Left ventricle myocardium inferior (tissue), 1 donor: ENCODE measurements around the gene INSYN1. TPM values are rescaled to one million over a fixed set of nuclear protein-coding genes. Genes with fewer than 3 reads are reported as not detected.

Source experiments
- DNase-seq: peaks from one replicate; pipeline ENCODE4 v3.0.0-alpha.2; 2020
- H3K27ac ChIP-seq: fragments of 200-600 bp; replicated peaks from 2 replicates; pipeline ENCODE4 v1.8.0; 2021
- H3K27me3 ChIP-seq: fragments of 200-600 bp; 2 replicates; pipeline ENCODE4 v1.8.0; 2021; ENCODE audit warnings: low read depth
- H3K36me3 ChIP-seq: fragments of 200-600 bp; 2 replicates; pipeline ENCODE4 v1.8.0; 2021
- H3K4me1 ChIP-seq: fragments of 200-600 bp; 2 replicates; pipeline ENCODE4 v1.8.0; 2021
- H3K4me3 ChIP-seq: fragments of 200-600 bp; 2 replicates; pipeline ENCODE4 v1.8.0; 2021; ENCODE audit warnings: mild to moderate bottlenecking, moderate library complexity
- H3K9me3 ChIP-seq: fragments of 200-600 bp; replicated peaks from 2 replicates; pipeline ENCODE4 v1.8.0; 2021
- CTCF ChIP-seq: fragments of 200-600 bp; IDR thresholded peaks from 2 replicates; pipeline ENCODE4 v1.8.0; 2021; ENCODE audit warnings: antibody characterized with exemption, mild to moderate bottlenecking, borderline replicate concordance
- intact Hi-C: fragments of 100-400 bp; cut with micrococcal nuclease; formaldehyde crosslinking; loops from one replicate; pipeline ENCODE4 v1.11.0; 2022
- total RNA-seq: library from RNA; stranded (reverse); fragmentation: NEBNext Ultra II Directional; extraction: Animal tissue kit (Norgen Biotek cat#: 25700); gene quantifications from one replicate; pipeline ENCODE4 v1.2.1, GENCODE V29; 2021
- donor health status: DM: no; HTN: yes; CAD: no; lungs with severe emphysema.

The INSYN1 gene
- total RNA-seq, 1 donor from 2014 or later: 121 TPM

GRCh38 chr15:73714695-73715301 lies 38.4 kb downstream of the INSYN1 start:
- intact Hi-C loops: no loop called here
- no peak for TF ChIP-seq CTCF
- Histone ChIP-seq H3K4me3 (no peak overlapping the region), H3K36me3 (peaks cover 21% of the 10 kb centered on the region), H3K4me1 (peaks cover 30% of the 10 kb centered on the region), H3K9me3 (no peaks in the 10 kb centered on the region), H3K27me3 (no peaks in the 10 kb centered on the region), H3K27ac (peak overlapping the region; percentile 83)
- DNase-seq: no peak

GRCh38 chr15:73712107-73712506 lies 41.0 kb downstream of the INSYN1 start:
- intact Hi-C loops: no loop called here
- TF ChIP-seq CTCF: peak; percentile 29
- Histone ChIP-seq H3K4me3 (no peak overlapping the region), H3K9me3 (no peaks in the 10 kb centered on the region), H3K36me3 (peaks cover 36% of the 10 kb centered on the region), H3K4me1 (peaks cover 26% of the 10 kb centered on the region), H3K27me3 (no peaks in the 10 kb centered on the region), H3K27ac (no peak overlapping the region)
- DNase-seq: no peak

GRCh38 chr15:73711526-73711925 lies 41.6 kb downstream of the INSYN1 start:
- intact Hi-C loops: no loop called here
- no peak overlapping the region for H3K27ac ChIP-seq
- no peak for DNase-seq
- no peak for TF ChIP-seq CTCF
- H3K9me3 ChIP-seq: no peaks in the 10 kb centered on the region
- H3K27me3 ChIP-seq: no peaks in the 10 kb centered on the region
- H3K4me1 ChIP-seq: peaks cover 22% of the 10 kb centered on the region
- no peak overlapping the region for H3K4me3 ChIP-seq
- H3K36me3 ChIP-seq: peaks cover 40% of the 10 kb centered on the region

- Histone ChIP-seq H3K27ac (no peak overlapping the region), H3K36me3 (peaks cover 51% of the 10 kb centered on the region), H3K27me3 (no peaks in the 10 kb centered on the region), H3K4me1 (peaks cover 13% of the 10 kb centered on the region), H3K4me3 (no peak overlapping the region), H3K9me3 (no peaks in the 10 kb centered on the region)
- no peak for TF ChIP-seq CTCF
- no peak for DNase-seq
- intact Hi-C loops: no loop called here
These were observed 42.8 kb downstream of the INSYN1 start for GRCh38 chr15:73710321-73710720.

GRCh38 chr15:73709686-73710085 lies 43.5 kb downstream of the INSYN1 start:
- DNase-seq: no peak
- Histone ChIP-seq H3K27ac (no peak overlapping the region), H3K27me3 (no peaks in the 10 kb centered on the region), H3K4me3 (no peak overlapping the region), H3K4me1 (peaks cover 14% of the 10 kb centered on the region), H3K9me3 (no peaks in the 10 kb centered on the region), H3K36me3 (peaks cover 55% of the 10 kb centered on the region)
- intact Hi-C loops: no loop called here
- no peak for TF ChIP-seq CTCF
